HUES64 (cell line): ENCODE measurements around the gene SLITRK6.
"Not testable (repeated sequence)": the region's sequence is repeated elsewhere in the genome, so short reads cannot be mapped to it uniquely, and the experiment has no call there.

ENCODE experiments used
- H3K27ac ChIP-seq: 2 replicates; pipeline ENCODE4 v1.7.0; 2013; ENCODE audit warnings: low read depth, low read length, inconsistent platforms
- H3K27me3 ChIP-seq: 2 replicates; pipeline ENCODE4 v1.6.1; 2013; ENCODE audit warnings: mild to moderate bottlenecking, low read length; ENCODE audit not compliant: insufficient read depth
- H3K36me3 ChIP-seq: 2 replicates; pipeline ENCODE4 v1.6.1; 2013; ENCODE audit warnings: mild to moderate bottlenecking, low read length; ENCODE audit not compliant: insufficient read depth
- H3K4me1 ChIP-seq: 2 replicates; pipeline ENCODE4 v1.6.1; 2013; ENCODE audit warnings: mild to moderate bottlenecking, low read length, moderate library complexity; ENCODE audit not compliant: insufficient read depth
- H3K4me3 ChIP-seq: 2 replicates; pipeline ENCODE4 v1.5.1; 2013; ENCODE audit warnings: mild to moderate bottlenecking, low read length, moderate library complexity
- H3K9ac ChIP-seq: 2 replicates; pipeline ENCODE4 v1.6.1; 2013; ENCODE audit warnings: mild to moderate bottlenecking, low read depth, low read length
- H3K9me3 ChIP-seq: 2 replicates; pipeline ENCODE4 v1.6.1; 2013; ENCODE audit warnings: low read depth, low read length; ENCODE audit not compliant: insufficient read depth
- WGBS: fragments of 150-250, 120-280 bp; methylation state at CpG from one replicate; pipeline ENCODE4 v1.1.7; 2013; ENCODE audit warnings: missing lambda C conversion rate; 5-methylcytosine and 5-hydroxymethylcytosine counted together

SLITRK6 gene

DNA sequence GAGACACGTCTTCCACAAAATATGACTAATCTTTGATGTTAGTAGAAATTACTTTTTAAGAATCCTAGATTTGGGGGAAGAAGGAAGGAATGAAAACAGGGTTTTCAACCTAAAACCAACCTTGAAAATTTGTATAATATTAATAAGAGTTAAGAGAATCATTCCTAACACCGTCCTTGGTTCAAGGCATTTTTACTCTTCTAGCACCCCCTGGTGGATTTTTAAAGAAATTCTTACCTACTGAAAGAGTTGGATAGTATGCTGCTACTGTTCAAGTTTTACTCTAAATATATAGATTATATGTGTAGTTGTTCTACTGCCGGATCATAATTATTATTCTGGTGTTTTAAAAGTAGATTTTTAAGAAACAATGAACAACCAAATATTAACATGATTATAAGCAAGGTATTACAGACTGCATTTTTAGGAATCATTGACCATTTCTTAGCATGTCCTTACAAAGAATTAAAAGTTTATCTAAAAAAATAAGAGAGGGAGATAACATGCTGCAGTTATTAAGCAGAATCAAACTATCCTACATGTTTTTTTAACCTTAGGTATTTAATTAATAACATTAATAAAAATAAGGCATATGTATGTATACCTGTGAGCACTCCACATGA is 7.4 kb upstream of the SLITRK6 start:
- H3K4me3 ChIP-seq = no peak overlapping the region
- H3K27ac ChIP-seq = no peak overlapping the region
- no peaks in the 10 kb centered on the region for H3K36me3 ChIP-seq
- H3K4me1 ChIP-seq = no peaks in the 10 kb centered on the region
- H3K27me3 ChIP-seq = no peaks in the 10 kb centered on the region
- no peaks in the 10 kb centered on the region for H3K9me3 ChIP-seq
- no CpG with 5 or more reads among the region's 3 CpGs for WGBS
- no peak overlapping the region for H3K9ac ChIP-seq

DNA sequence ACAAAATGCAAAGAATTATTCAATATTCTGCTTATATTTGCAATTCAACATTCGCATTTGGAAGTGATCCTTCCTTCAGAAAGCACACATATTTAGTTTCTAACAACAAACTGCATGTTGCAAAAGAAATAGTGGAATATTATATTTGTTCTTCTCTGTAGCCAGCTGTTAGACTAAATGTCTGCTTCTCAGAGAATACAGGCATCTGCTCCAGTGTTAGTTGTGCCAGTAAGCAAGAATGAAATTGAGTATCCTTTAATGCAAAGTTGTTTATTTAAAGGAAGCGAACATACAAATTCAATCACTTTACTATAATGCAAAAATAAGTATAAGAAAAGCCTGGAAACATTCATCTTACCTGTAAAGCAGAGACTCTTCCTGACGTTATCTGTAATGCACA is 663 bp downstream of the SLITRK6 start:
- Histone ChIP-seq H3K27ac (no peak overlapping the region), H3K36me3 (no peaks in the 10 kb centered on the region), H3K27me3 (no peaks in the 10 kb centered on the region), H3K4me3 (no peak overlapping the region), H3K9me3 (no peaks in the 10 kb centered on the region), H3K4me1 (peaks cover 15% of the 10 kb centered on the region), H3K9ac (no peak overlapping the region)
- 55% methylated on average over 1 of the region's 3 CpGs for WGBS

DNA sequence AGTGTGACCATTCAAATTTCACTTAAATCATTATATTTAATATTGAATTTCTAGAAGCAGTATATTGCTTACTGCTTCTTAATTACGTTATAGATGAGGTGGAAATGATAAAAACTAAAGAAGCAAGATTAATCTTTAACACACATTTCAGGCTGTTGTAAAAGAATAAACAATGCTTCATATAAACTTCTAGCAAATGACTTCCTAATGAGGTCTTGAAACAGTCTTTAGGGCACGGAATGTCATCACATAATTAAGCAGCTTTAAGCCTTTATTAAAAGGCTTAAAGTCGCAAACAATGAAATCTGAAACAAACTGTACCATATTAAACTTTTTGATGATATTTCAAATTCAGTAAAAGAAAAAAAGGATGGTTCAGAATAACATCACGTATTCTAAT is 1.9 kb downstream of the SLITRK6 start:
- Histone ChIP-seq H3K27me3 (no peaks in the 10 kb centered on the region), H3K36me3 (no peaks in the 10 kb centered on the region), H3K27ac (no peak overlapping the region), H3K4me1 (peaks cover 15% of the 10 kb centered on the region), H3K4me3 (no peak overlapping the region), H3K9ac (no peak overlapping the region), H3K9me3 (no peaks in the 10 kb centered on the region)
- WGBS = 97% methylated on average over 2 of the region's 4 CpGs

DNA sequence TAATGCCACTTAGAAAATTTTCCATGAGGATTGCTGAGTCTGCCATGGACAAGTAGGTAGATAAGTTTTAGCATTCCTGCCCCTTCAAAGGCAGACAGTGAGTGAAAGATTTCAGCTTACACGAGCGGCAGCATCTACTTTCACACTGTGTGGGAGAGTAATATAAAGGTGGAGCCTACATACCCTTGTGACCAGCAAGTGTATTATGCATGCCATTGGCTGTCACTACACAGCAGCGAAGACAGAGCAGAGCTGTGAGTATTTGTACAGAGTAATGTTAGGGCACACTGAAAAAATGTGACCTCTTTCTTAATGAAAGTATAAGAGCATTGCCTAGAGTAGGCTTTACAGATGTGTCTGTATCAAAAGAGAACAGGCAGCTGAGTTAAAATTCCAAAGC is 14.0 kb downstream of the SLITRK6 start:
- Histone ChIP-seq H3K9ac (no peak overlapping the region), H3K9me3 (no peaks in the 10 kb centered on the region), H3K27me3 (no peaks in the 10 kb centered on the region), H3K4me3 (no peak overlapping the region), H3K4me1 (no peaks in the 10 kb centered on the region), H3K36me3 (no peaks in the 10 kb centered on the region), H3K27ac (no peak overlapping the region)
- 95% methylated on average over 3 of the region's 3 CpGs for WGBS

DNA sequence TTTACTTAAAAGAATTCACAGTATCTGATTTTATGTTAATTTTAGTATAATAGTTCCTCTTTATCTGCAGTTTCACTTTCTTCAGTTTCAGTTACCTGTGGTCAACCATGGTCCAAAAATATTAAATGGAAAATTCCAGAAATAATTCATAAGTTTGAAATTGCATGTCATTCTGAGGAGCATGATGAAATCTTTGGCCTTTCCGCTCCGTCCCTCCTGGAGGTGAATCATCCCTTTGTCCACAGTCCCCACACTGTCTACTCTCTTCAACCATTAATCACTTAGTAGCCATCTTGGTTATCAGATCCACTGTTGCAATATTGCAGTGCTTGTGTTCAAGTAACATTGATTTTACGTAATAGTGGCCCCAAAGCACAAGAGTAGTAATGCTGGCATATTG is 26.9 kb downstream of the SLITRK6 start:
- Histone ChIP-seq H3K36me3 (no peaks in the 10 kb centered on the region), H3K4me1 (no peaks in the 10 kb centered on the region), H3K27ac (no peak overlapping the region), H3K9ac (no peak overlapping the region), H3K9me3 (no peaks in the 10 kb centered on the region), H3K4me3 (no peak overlapping the region), H3K27me3 (no peaks in the 10 kb centered on the region)
- WGBS = 97% methylated on average over 3 of the region's 3 CpGs

DNA sequence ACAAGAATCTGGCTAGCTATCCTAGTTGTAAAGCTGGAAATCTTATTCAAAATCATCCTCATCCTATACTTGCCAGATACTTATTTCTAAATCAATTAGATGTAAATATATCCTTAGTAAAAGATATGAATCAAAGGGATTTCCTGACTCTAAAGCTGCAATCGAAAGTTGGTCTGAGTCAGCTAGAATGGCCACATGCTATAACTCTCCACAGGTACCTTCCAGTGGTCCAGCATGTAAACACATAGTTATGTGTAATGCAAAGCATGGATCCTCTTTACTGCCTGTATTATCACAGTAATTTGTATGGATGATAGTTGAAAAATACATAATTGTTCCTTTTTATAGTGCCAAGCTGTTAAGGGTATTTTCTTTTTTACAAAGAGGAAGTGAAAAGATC is 27.4 kb downstream of the SLITRK6 start:
- Histone ChIP-seq H3K27ac (no peak overlapping the region), H3K9ac (no peak overlapping the region), H3K4me3 (no peak overlapping the region), H3K36me3 (no peaks in the 10 kb centered on the region), H3K9me3 (no peaks in the 10 kb centered on the region), H3K27me3 (no peaks in the 10 kb centered on the region), H3K4me1 (no peaks in the 10 kb centered on the region)
- WGBS = 80% methylated on average over 1 of the region's 1 CpG

DNA sequence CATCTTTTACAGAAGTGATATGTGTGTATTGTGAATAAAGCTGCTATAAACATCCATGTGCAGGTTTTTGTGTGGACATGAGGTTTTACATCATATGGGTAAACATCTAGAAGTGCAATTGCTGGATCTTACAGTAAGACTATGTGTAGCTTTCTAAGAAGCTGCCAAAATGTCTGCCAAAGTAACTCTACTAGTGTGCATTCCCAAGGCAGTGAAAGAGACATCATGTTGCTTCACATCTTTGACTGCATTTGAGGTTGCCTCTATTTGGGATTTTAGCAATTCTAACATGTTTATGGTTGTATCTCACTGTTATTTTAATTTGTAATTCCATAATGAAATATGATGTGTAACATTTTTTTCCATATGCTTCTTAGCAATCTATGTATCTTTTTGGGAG is 30.3 kb downstream of the SLITRK6 start:
- no peaks in the 10 kb centered on the region for H3K27me3 ChIP-seq
- no peak overlapping the region for H3K9ac ChIP-seq
- no peaks in the 10 kb centered on the region for H3K36me3 ChIP-seq
- H3K4me1 ChIP-seq = no peaks in the 10 kb centered on the region
- H3K9me3 ChIP-seq = no peaks in the 10 kb centered on the region
- H3K27ac ChIP-seq = no peak overlapping the region
- H3K4me3 ChIP-seq = no peak overlapping the region

DNA sequence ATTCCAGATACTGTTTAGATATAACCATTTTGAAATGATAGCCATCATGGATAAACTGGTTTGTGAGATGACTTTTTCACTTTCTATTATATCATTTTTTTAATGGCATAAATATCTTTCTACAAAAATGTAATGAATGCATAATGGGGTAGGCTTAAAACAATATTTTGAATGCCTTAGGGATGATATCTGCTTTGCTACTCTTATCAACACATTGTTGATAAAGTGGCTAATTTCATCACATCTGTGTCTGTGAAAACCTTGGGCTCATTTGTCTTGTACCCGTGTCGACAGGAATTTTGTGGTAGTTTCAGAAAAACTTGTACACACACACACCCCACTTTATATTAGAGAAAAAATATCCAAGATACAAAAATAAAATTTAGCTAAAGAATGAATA is 44.1 kb downstream of the SLITRK6 start:
- no CpG with 5 or more reads among the region's 2 CpGs for WGBS
- Histone ChIP-seq H3K27ac (no peak overlapping the region), H3K27me3 (no peaks in the 10 kb centered on the region), H3K36me3 (no peaks in the 10 kb centered on the region), H3K9me3 (no peaks in the 10 kb centered on the region), H3K9ac (no peak overlapping the region), H3K4me1 (no peaks in the 10 kb centered on the region), H3K4me3 (no peak overlapping the region)

DNA sequence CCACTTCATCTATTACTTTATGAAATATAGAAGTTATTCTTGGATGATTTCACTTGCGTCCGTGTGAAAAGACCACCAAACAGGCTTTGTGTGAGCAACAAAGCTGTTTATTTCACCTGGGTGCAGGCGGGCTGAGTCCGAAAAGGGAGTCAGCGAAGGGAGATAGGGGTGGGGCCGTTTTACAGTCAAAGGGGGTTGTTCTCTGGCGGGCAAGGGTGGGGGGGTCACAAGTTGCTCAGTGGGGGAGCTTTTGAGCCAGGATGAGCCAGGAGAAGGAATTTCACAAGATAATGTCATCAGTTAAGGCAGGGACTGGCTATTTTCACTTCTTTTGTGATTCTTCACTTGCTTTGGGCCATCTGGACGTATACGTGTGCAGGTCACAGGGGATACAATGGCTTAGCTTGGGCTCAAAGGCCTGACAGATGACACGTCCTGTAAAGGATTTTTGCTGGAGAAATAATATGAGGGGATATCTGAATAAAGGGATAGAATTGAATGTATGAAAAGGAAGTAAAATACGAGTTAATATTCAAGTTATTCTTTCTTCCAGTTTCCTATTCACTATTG is 55.9 kb downstream of the SLITRK6 start:
- not testable (repeated sequence) for H3K9ac ChIP-seq, H3K36me3 ChIP-seq, H3K27me3 ChIP-seq, H3K27ac ChIP-seq, H3K9me3 ChIP-seq, H3K4me3 ChIP-seq
- peaks cover 17% of the 10 kb centered on the region for H3K4me1 ChIP-seq
- WGBS = 33% methylated on average over 11 of the region's 11 CpGs
